IMR-90 (cell line): ENCODE data around the gene CXCR6. TPM values are rescaled to one million over a fixed set of nuclear protein-coding genes. Genes with fewer than 3 reads are reported as not detected.

Source experiments
- ATAC-seq: fragments of 200-7000 bp; cut with Tn5 transposase; 2 replicates; pipeline ENCODE4 v1.9.1; 2020; ENCODE audit warnings: low read depth, mild to moderate bottlenecking, moderate library complexity
- BruUV-seq: library from RNA; stranded (reverse); fragments of 400-500 nt; replicated peaks from 2 replicates; lab custom pipeline; 2021; lab: Mats Ljungman, UMichigan
- CTCF ChIA-PET: fragments of 300-600 bp; formaldehyde crosslinking; extraction: SDS; loops from one replicate; lab custom pipeline; 2021; ENCODE audit warnings: antibody characterized with exemption; lab: Yijun Ruan, JAX
- POLR2A ChIA-PET: fragments of 300-600 bp; sonication (Branson Sonifier 250); formaldehyde crosslinking; loops from one replicate; lab custom pipeline; 2022; ENCODE audit warnings: antibody characterized with exemption; ENCODE audit not compliant: unreplicated experiment; lab: Charles Lee
- DNase-seq: peaks from one replicate; pipeline ENCODE4 v3.0.0; 2013
- H2AFZ ChIP-seq: replicated peaks from 2 replicates; pipeline ENCODE3; 2013; ENCODE audit warnings: low read length, mild to moderate bottlenecking; ENCODE audit not compliant: poor library complexity
- H2AK5ac ChIP-seq: 2 replicates; pipeline ENCODE4 v1.6.1; 2013; ENCODE audit warnings: low read depth, low read length, inconsistent platforms
- H2AK9ac ChIP-seq: replicated peaks from 2 replicates; pipeline ENCODE3; 2013; ENCODE audit warnings: mild to moderate bottlenecking, low read depth, low read length, moderate library complexity; ENCODE audit not compliant: poor library complexity
- H2BK120ac ChIP-seq: 2 replicates; pipeline ENCODE4 v1.6.1; 2013; ENCODE audit warnings: low read depth, low read length, inconsistent platforms
- H2BK15ac ChIP-seq: 3 replicates; pipeline ENCODE4 v1.6.1; 2013; ENCODE audit warnings: low read depth, low read length, inconsistent platforms
- H2BK20ac ChIP-seq: 2 replicates; pipeline ENCODE4 v1.6.1; 2013; ENCODE audit warnings: low read depth, mild to moderate bottlenecking, inconsistent platforms, low read length, moderate library complexity
- H2BK5ac ChIP-seq: 2 replicates; pipeline ENCODE4 v1.6.1; 2013; ENCODE audit warnings: mild to moderate bottlenecking, low read depth, low read length, inconsistent platforms; ENCODE audit not compliant: poor library complexity, severe bottlenecking
- H3K14ac ChIP-seq: replicated peaks from 2 replicates; pipeline ENCODE4 v1.6.1; 2013; ENCODE audit warnings: low read depth, low read length, inconsistent platforms
- H3K18ac ChIP-seq: 2 replicates; pipeline ENCODE4 v1.6.1; 2013; ENCODE audit warnings: low read depth, low read length, control low read depth
- H3K23ac ChIP-seq: 2 replicates; pipeline ENCODE4 v1.6.1; 2013; ENCODE audit warnings: low read depth, low read length, inconsistent platforms
- H3K27ac ChIP-seq: 2 replicates; pipeline ENCODE4 v1.5.1; 2013; ENCODE audit warnings: mild to moderate bottlenecking, control low read depth, low read length; ENCODE audit not compliant: insufficient read depth
- H3K27me3 ChIP-seq: 2 replicates; pipeline ENCODE4 v1.6.1; 2013; ENCODE audit warnings: low read length; ENCODE audit not compliant: control insufficient read depth, insufficient read depth
- H3K36me3 ChIP-seq: 2 replicates; pipeline ENCODE4 v1.6.1; 2013; ENCODE audit warnings: low read length, mixed read lengths; ENCODE audit not compliant: control insufficient read depth, insufficient read depth
- H3K4ac ChIP-seq: 2 replicates; pipeline ENCODE4 v1.6.1; 2013; ENCODE audit warnings: low read depth, low read length, inconsistent platforms
- H3K4me1 ChIP-seq: 2 replicates; pipeline ENCODE4 v1.6.1; 2013; ENCODE audit warnings: low read length, mixed read lengths; ENCODE audit not compliant: control insufficient read depth, insufficient read depth
- H3K4me2 ChIP-seq: 2 replicates; pipeline ENCODE4 v1.6.1; 2013; ENCODE audit warnings: low read depth, mild to moderate bottlenecking, control low read depth, low read length, moderate library complexity
- H3K4me3 ChIP-seq: 2 replicates; pipeline ENCODE4 v1.5.1; 2013; ENCODE audit warnings: low read depth, mild to moderate bottlenecking, control low read depth, low read length, moderate library complexity; ENCODE audit not compliant: insufficient read depth
- H3K56ac ChIP-seq: 2 replicates; pipeline ENCODE4 v1.6.1; 2013; ENCODE audit warnings: low read length, inconsistent platforms; ENCODE audit not compliant: insufficient read depth; ENCODE audit errors: extremely low read depth
- H3K79me1 ChIP-seq, 2 experiments: 2 replicates each; pipeline ENCODE4 v1.6.1; 2013; ENCODE audit warnings: low read length in 2 of 2, inconsistent platforms in 1 of 2, low read depth in 1 of 2
- H3K9ac ChIP-seq: 2 replicates; pipeline ENCODE4 v1.6.1; 2013; ENCODE audit warnings: low read depth, low read length, control low read depth
- H3K9me1 ChIP-seq: 2 replicates; pipeline ENCODE4 v1.6.1; 2013; ENCODE audit warnings: low read length, inconsistent platforms; ENCODE audit not compliant: insufficient read depth
- H3K9me3 ChIP-seq: 2 replicates; pipeline ENCODE4 v1.6.1; 2013; ENCODE audit warnings: low read length; ENCODE audit not compliant: control insufficient read depth, insufficient read depth
- H4K20me1 ChIP-seq: 2 replicates; pipeline ENCODE4 v1.6.1; 2013; ENCODE audit warnings: low read length, inconsistent platforms; ENCODE audit not compliant: insufficient read depth
- H4K5ac ChIP-seq: 2 replicates; pipeline ENCODE4 v1.6.1; 2013; ENCODE audit warnings: mild to moderate bottlenecking, low read depth, low read length, control low read depth
- H4K8ac ChIP-seq, 2 experiments: 2 replicates each; pipeline ENCODE4 v1.6.1; 2013; ENCODE audit warnings: low read depth in 2 of 2, low read length in 2 of 2, control low read depth in 1 of 2, inconsistent platforms in 1 of 2
- H4K91ac ChIP-seq: 2 replicates; pipeline ENCODE4 v1.6.1; 2013; ENCODE audit warnings: low read depth, low read length, inconsistent platforms; ENCODE audit not compliant: insufficient read depth
- CHD1 ChIP-seq: IDR thresholded peaks from 2 replicates; pipeline ENCODE4 v1.6.1; 2012; ENCODE audit warnings: low read depth, low read length, improper control_type of control experiment
- FOS ChIP-seq: fragments of 150-350 bp; IDR thresholded peaks from 2 replicates; pipeline ENCODE4 v1.6.1; 2016; ENCODE audit warnings: low read depth, low read length
- NFE2L2 ChIP-seq: fragments of 150-350 bp; IDR thresholded peaks from 2 replicates; pipeline ENCODE4 v1.6.1; 2016; ENCODE audit warnings: low read depth, mild to moderate bottlenecking, low read length
- POLR2A ChIP-seq: IDR thresholded peaks from 2 replicates; pipeline ENCODE4 v1.6.1; 2012; ENCODE audit warnings: mild to moderate bottlenecking, low read depth, low read length
- RAD21 ChIP-seq: IDR thresholded peaks from 2 replicates; pipeline ENCODE4 v1.6.1; 2012; ENCODE audit warnings: low read length, improper control_type of control experiment
- RFX5 ChIP-seq: IDR thresholded peaks from 2 replicates; pipeline ENCODE4 v1.8.0; 2012; ENCODE audit warnings: low read depth, mild to moderate bottlenecking, low read length, moderate library complexity
- WGBS, 2 experiments: methylation state at CpG; one replicate each; pipeline versions ENCODE4 v1.1.5 to v1.1.7; 2013; ENCODE audit warnings: missing lambda C conversion rate in 2 of 2; ENCODE audit not compliant: insufficient read length in 1 of 2; ENCODE audit errors: extremely low coverage in 2 of 2; 5-methylcytosine and 5-hydroxymethylcytosine counted together
- dilution Hi-C: fragments of 300-500 bp; cut with HindIII; formaldehyde crosslinking; loops from one replicate; pipeline ENCODE4 v1.14.3; 2018; ENCODE audit warnings: low sequenced_read_pairs; ENCODE audit not compliant: unreplicated experiment
- in situ Hi-C: fragments of 300-500 bp; cut with MboI; formaldehyde crosslinking; loops from 3 replicates; pipeline ENCODE4 v1.14.3; 2019; ENCODE audit warnings: low sequenced_read_pairs, inconsistent platforms, mixed read lengths
- intact Hi-C: fragments of 100-400 bp; cut with micrococcal nuclease; formaldehyde crosslinking; loops from 2 replicates; pipeline ENCODE4 v1.10.0; 2022
- polyA plus RNA-seq, 3 experiments: library from polyadenylated mRNA; depleted of rRNA; stranded (reverse); fragments of >200 nt; gene quantifications; 2 replicates each; pipeline ENCODE4 v1.2.3, GENCODE V29; 2012; ENCODE audit warnings: low replicate concordance in 1 of 3
- total RNA-seq: library from RNA; depleted of rRNA; stranded (reverse); fragments of >200 nt; gene quantifications from 2 replicates; pipeline ENCODE4 v1.2.3, GENCODE V29; 2012
- TF ChIP-seq, protein P1 (sequence below): conservative IDR thresholded peaks from 2 replicates; pipeline ENCODE4 v1.5.1; 2012; ENCODE audit warnings: mild to moderate bottlenecking, low read depth, low read length, improper control_type of control experiment

Gene CXCR6
- total and polyA plus RNA-seq, 2 of the 4 experiments (the other 2 are of a cell fraction) = not detected

DNA sequence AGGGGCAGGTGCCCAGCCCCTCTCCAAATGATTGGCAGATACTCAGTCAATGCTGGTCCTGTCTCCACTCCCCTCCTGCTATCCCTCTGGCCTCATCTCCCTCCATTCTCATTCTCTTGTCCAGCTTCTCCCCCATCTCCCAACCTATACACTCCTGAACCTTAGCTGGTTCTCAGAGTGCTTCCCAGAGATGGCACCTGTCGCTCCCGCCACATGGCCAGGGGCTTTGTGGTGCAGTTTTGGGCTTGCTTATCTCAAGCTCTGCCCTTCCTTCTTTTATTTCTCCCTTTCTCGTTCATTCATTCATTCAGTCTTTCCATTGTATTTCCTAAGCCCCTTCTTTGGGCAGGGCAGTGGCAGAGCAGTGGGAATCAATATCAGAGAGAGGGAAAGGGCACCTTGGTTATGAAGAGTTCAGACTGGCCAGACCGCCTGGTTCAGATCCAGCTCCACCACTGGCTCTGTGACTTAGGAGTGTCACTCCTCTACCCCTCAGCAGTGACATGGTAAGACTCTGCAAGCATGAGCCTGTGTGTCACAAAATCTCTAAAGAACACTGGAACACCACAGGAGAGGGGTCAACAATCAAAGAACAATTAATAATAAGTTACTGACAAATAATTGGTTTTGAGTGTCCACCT, 20.2 kb upstream of the CXCR6 start:
- Histone ChIP-seq H3K27me3 (no peaks in the 10 kb centered on the region), H3K14ac (0 out of 2 replicates have a peak overlapping the region, but pooled peaks have one; percentile 20), H2AFZ (no peak overlapping the region), H3K18ac (no peak overlapping the region), H3K9me1 (peaks cover 13% of the 10 kb centered on the region), H4K8ac (no peak overlapping the region), H3K36me3 (peaks cover 38% of the 10 kb centered on the region), H3K79me1 (no peaks in the 10 kb centered on the region; a peak in 1 of 4 replicates), H2AK9ac (no peak overlapping the region), H3K4me3 (no peak overlapping the region), H2BK15ac (peak overlapping the region; percentile 8; the same call in 1 of the 3 replicates), H3K9me3 (no peaks in the 10 kb centered on the region), H3K4me2 (no peak overlapping the region), H3K23ac (no peak overlapping the region), H3K56ac (no peak overlapping the region), H2BK5ac (no peak overlapping the region), H3K4me1 (peaks cover 8% of the 10 kb centered on the region), H4K5ac (no peak overlapping the region), H2BK120ac (no peak overlapping the region), H2BK20ac (no peak overlapping the region), H4K91ac (no peak overlapping the region), H3K4ac (no peak overlapping the region), H2AK5ac (no peak overlapping the region), H3K9ac (no peak overlapping the region), H4K20me1 (no peaks in the 10 kb centered on the region), H3K27ac (no peak overlapping the region)
- ChIA-PET CTCF (no interaction called here), POLR2A (no interaction called here)
- TF ChIP-seq FOS (no peak), CHD1 (no peak), POLR2A (no peak), RFX5 (no peak), NFE2L2 (no peak), RAD21 (no peak)
- TF ChIP-seq, protein P1, sequence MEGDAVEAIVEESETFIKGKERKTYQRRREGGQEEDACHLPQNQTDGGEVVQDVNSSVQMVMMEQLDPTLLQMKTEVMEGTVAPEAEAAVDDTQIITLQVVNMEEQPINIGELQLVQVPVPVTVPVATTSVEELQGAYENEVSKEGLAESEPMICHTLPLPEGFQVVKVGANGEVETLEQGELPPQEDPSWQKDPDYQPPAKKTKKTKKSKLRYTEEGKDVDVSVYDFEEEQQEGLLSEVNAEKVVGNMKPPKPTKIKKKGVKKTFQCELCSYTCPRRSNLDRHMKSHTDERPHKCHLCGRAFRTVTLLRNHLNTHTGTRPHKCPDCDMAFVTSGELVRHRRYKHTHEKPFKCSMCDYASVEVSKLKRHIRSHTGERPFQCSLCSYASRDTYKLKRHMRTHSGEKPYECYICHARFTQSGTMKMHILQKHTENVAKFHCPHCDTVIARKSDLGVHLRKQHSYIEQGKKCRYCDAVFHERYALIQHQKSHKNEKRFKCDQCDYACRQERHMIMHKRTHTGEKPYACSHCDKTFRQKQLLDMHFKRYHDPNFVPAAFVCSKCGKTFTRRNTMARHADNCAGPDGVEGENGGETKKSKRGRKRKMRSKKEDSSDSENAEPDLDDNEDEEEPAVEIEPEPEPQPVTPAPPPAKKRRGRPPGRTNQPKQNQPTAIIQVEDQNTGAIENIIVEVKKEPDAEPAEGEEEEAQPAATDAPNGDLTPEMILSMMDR = no peak
- in situ Hi-C loops = loop anchor here (10.0 kb wide), 1 partner anchor 888 kb away; no protein-coding TSS in a partner anchor
- intact Hi-C loops = no loop called here
- no CpG with 5 or more reads among the region's 4 CpGs for WGBS, 2 experiments
- DNase-seq (no peak), ATAC-seq (no peak)
- dilution Hi-C loops = no loop called here
- BruUV-seq = no TSS peak
